Measurements from ENCODE around the gene ITGB7. TPM values are rescaled to one million over a fixed set of nuclear protein-coding genes. Genes with fewer than 3 reads are reported as not detected.
"Not testable (repeated sequence)": the region's sequence is repeated elsewhere in the genome, so short reads cannot be mapped to it uniquely, and the experiment has no call there.

The ITGB7 gene
- polyA plus RNA-seq, 1 of the 3 experiments (the other 2 are of a cell fraction) = 0.25 TPM

GRCh38 chr12:53169644-53170043 lies 37.4 kb downstream of the ITGB7 start:
- Histone ChIP-seq H3K79me2 (ENCODE audit: insufficient read depth) (no peaks in the 10 kb centered on the region), H3F3A (replicated peaks; ENCODE audit: insufficient read depth) (no peaks in the 10 kb centered on the region), H3K27me3 (ENCODE audit: insufficient read depth) (no peaks in the 10 kb centered on the region), H3K4me3 (ENCODE audit: low read depth in 2 of 2, low read length in 1 of 2) (no peak overlapping the region), H3K9me2 (no peaks in the 10 kb centered on the region), H4K20me1 (ENCODE audit: insufficient read depth) (no peaks in the 10 kb centered on the region), H3K27ac (ENCODE audit: low read depth in 2 of 2, low read length in 1 of 2) (no peak overlapping the region), H3K9me3 (no peaks in the 10 kb centered on the region), H3K4me2 (no peak overlapping the region), H3K4me1 (ENCODE audit: control insufficient read depth in 1 of 2, insufficient read depth in 2 of 2, low read depth in 1 of 2, low read length in 1 of 2) (peaks cover 6 to 15% of the 10 kb centered on the region in 2 experiments; a peak in 2 of 4 replicates), H3K36me3 (replicated peaks in 1 of 2; ENCODE audit: control insufficient read depth in 1 of 2, insufficient read depth in 2 of 2, low read length in 1 of 2) (no peaks in the 10 kb centered on the region), H2AFZ (ENCODE audit: low read depth) (no peak overlapping the region), H3K9ac (no peak overlapping the region)
- WGBS (ENCODE audit: low lambda C conversion rate) = 92% methylated on average over 7 of the region's 7 CpGs
- DNase-seq = no peak
- TF ChIP-seq NRF1 (IDR thresholded peaks at IDR 0.05; ENCODE audit: low read depth, low read length) (no peak), SMC3 (IDR thresholded peaks at IDR 0.05; ENCODE audit: low read depth, low read length) (no peak), PBX3 (IDR thresholded peaks at IDR 0.05) (no peak), SIN3A (IDR thresholded peaks at IDR 0.05; ENCODE audit: borderline replicate concordance, low read depth, low read length) (no peak), RAD21 (IDR thresholded peaks at IDR 0.05; ENCODE audit: low read length) (no peak), GATA2 (CRISPR knock-in tag; IDR thresholded peaks at IDR 0.05) (no peak), TEAD4 (IDR thresholded peaks at IDR 0.05; ENCODE audit: borderline replicate concordance, insufficient read depth) (no peak), MEF2A (IDR thresholded peaks at IDR 0.05; ENCODE audit: borderline replicate concordance, low read depth) (no peak)
- ChIA-PET POLR2A (no interaction called here), CTCF (interaction anchor here (0.7 to 23.1 kb wide), 4 partner anchors 9 to 23 kb away, joined by 3 to 272 read pairs (median 10); no protein-coding TSS in a partner anchor)

- no peak overlapping the region for H3K4me2 ChIP-seq
- H3K27ac ChIP-seq (ENCODE audit: low read depth in 2 of 2, low read length in 1 of 2) = no peak overlapping the region
- no peaks in the 10 kb centered on the region for H3K79me2 ChIP-seq (ENCODE audit: insufficient read depth)
- H3K36me3 ChIP-seq (replicated peaks in 1 of 2; ENCODE audit: control insufficient read depth in 1 of 2, insufficient read depth in 2 of 2, low read length in 1 of 2) = no peaks in the 10 kb centered on the region
- no peaks in the 10 kb centered on the region for H3K9me2 ChIP-seq
- H2AFZ ChIP-seq (ENCODE audit: low read depth) = no peak overlapping the region
- H3F3A ChIP-seq (replicated peaks; ENCODE audit: insufficient read depth) = no peaks in the 10 kb centered on the region
- DNase-seq = no peak
- ChIA-PET CTCF (interaction anchor here (1.4 to 12.3 kb wide), 3 partner anchors 8 to 30 kb away, joined by 4 to 272 read pairs (median 18); partner anchors contain the start of genes CSAD and ZNF740), POLR2A (no interaction called here)
- H3K9ac ChIP-seq = no peak overlapping the region
- H3K4me1 ChIP-seq (ENCODE audit: control insufficient read depth in 1 of 2, insufficient read depth in 2 of 2, low read depth in 1 of 2, low read length in 1 of 2) = peaks cover 5 to 11% of the 10 kb centered on the region in 2 experiments; a peak in 1 of 4 replicates
- TF ChIP-seq GATA2 (CRISPR knock-in tag; IDR thresholded peaks at IDR 0.05) = no peak
- H3K9me3 ChIP-seq = no peaks in the 10 kb centered on the region
- no peak overlapping the region for H3K4me3 ChIP-seq (ENCODE audit: low read depth in 2 of 2, low read length in 1 of 2)
- no peaks in the 10 kb centered on the region for H3K27me3 ChIP-seq (ENCODE audit: insufficient read depth)
- H4K20me1 ChIP-seq (ENCODE audit: insufficient read depth) = no peaks in the 10 kb centered on the region
Observed at GRCh38 chr12:53166837-53167236, 40.2 kb downstream of the ITGB7 start.

- H3K9ac ChIP-seq; H3K27me3 ChIP-seq (ENCODE audit: insufficient read depth); H3K36me3 ChIP-seq (replicated peaks in 1 of 2; ENCODE audit: control insufficient read depth in 1 of 2, insufficient read depth in 2 of 2, low read length in 1 of 2); H3K4me2 ChIP-seq; POLR2A ChIA-PET; DNase-seq; H3F3A ChIP-seq (replicated peaks; ENCODE audit: insufficient read depth); H2AFZ ChIP-seq (ENCODE audit: low read depth); H3K9me2 ChIP-seq; H3K4me3 ChIP-seq (ENCODE audit: low read depth in 2 of 2, low read length in 1 of 2); H3K79me2 ChIP-seq (ENCODE audit: insufficient read depth); H3K27ac ChIP-seq (ENCODE audit: low read depth in 2 of 2, low read length in 1 of 2); H3K4me1 ChIP-seq (ENCODE audit: control insufficient read depth in 1 of 2, insufficient read depth in 2 of 2, low read depth in 1 of 2, low read length in 1 of 2); H3K9me3 ChIP-seq; H4K20me1 ChIP-seq (ENCODE audit: insufficient read depth): not testable (repeated sequence)
- WGBS (ENCODE audit: low lambda C conversion rate) = 93% methylated on average over 2 of the region's 2 CpGs
- CTCF ChIA-PET = interaction anchor here (1.5 to 12.3 kb wide), 5 partner anchors 18 to 97 kb away, joined by 5 to 272 read pairs (median 69); partner anchors contain the start of genes CSAD and ZNF740
Observed at GRCh38 chr12:53163008-53163407, 44.0 kb downstream of the ITGB7 start.
